Stimulated activated CD8-positive, alpha-beta memory T cell treated with anti-CD3 and anti-CD28 coated beads, Interleukin-4, amount 100 ng/mL, for 1 hour (primary cell): Measurements from ENCODE around the gene MRPL9.

Experiments used
- DNase-seq, 2 donors: peaks; one replicate each; pipeline ENCODE4 v3.0.0-alpha.2; 2020; ENCODE audit warnings: low read depth in 2 of 2, low spot score in 1 of 2

Gene MRPL9

GRCh38 chr1:151713044-151713443, 50.3 kb downstream of the MRPL9 start:
- no peak for DNase-seq

GRCh38 chr1:151711951-151712350, 51.3 kb downstream of the MRPL9 start:
- no peak for DNase-seq

- DNase-seq = no peak
These were observed 52.1 kb downstream of the MRPL9 start for GRCh38 chr1:151711044-151711800.

- DNase-seq = no peak
These were observed 53.0 kb downstream of the MRPL9 start for GRCh38 chr1:151710187-151710840.
